MCF 10A (cell line): ENCODE measurements around the gene JMJD7. TPM values are rescaled to one million over a fixed set of nuclear protein-coding genes. Genes with fewer than 3 reads are reported as not detected.

Source experiments
- BruUV-seq: library from RNA; stranded (reverse); fragments of 400-500 nt; replicated peaks from 2 replicates; lab custom pipeline; 2021; lab: Mats Ljungman, UMichigan
- CTCF ChIA-PET: fragments of 300-600 bp; sonication (Branson Sonifier 250); formaldehyde crosslinking; extraction: SDS; loops from one replicate; lab custom pipeline; 2021; ENCODE audit warnings: antibody characterized with exemption, inconsistent platforms; lab: Yijun Ruan, JAX
- POLR2A ChIA-PET: fragments of 300-600, 350-650 bp; sonication (Branson Sonifier 250); formaldehyde crosslinking; extraction: SDS; loops from one replicate; lab custom pipeline; 2020; ENCODE audit warnings: antibody characterized with exemption, inconsistent platforms; lab: Yijun Ruan, JAX
- DNase-seq: peaks from one replicate; pipeline ENCODE4 v3.0.0-alpha.2; 2018; ENCODE audit not compliant: unreplicated experiment
- H3K27ac Mint-ChIP-seq: one replicate; pipeline ENCODE4 v1.8.0; 2022; ENCODE audit warnings: mild to moderate bottlenecking, low read depth, mixed read lengths; ENCODE audit not compliant: unreplicated experiment
- H3K27me3 Mint-ChIP-seq: one replicate; pipeline ENCODE4 v1.8.0; 2022; ENCODE audit warnings: mixed read lengths; ENCODE audit not compliant: insufficient read depth, unreplicated experiment
- H3K36me3 Mint-ChIP-seq: one replicate; pipeline ENCODE4 v1.8.0; 2022; ENCODE audit warnings: mild to moderate bottlenecking, moderate library complexity, mixed read lengths; ENCODE audit not compliant: insufficient read depth, unreplicated experiment
- H3K4me1 Mint-ChIP-seq: one replicate; pipeline ENCODE4 v1.8.0; 2022; ENCODE audit warnings: mixed read lengths; ENCODE audit not compliant: insufficient read depth, unreplicated experiment
- H3K4me3 Mint-ChIP-seq: one replicate; pipeline ENCODE4 v1.8.0; 2022; ENCODE audit warnings: mild to moderate bottlenecking, moderate library complexity, mixed read lengths; ENCODE audit not compliant: unreplicated experiment
- H3K9me3 Mint-ChIP-seq: one replicate; pipeline ENCODE4 v1.8.0; 2022; ENCODE audit warnings: mixed read lengths; ENCODE audit not compliant: unreplicated experiment
- CTCF ChIP-seq: fragments of 200-600 bp; IDR thresholded peaks from one replicate; pipeline ENCODE4 v1.8.0; 2022; ENCODE audit warnings: antibody characterized with exemption, mild to moderate bottlenecking; ENCODE audit not compliant: unreplicated experiment
- intact Hi-C: fragments of 100-400 bp; cut with micrococcal nuclease; formaldehyde crosslinking; loops from 2 replicates; pipeline ENCODE4 v1.14.1; 2022
- total RNA-seq: library from RNA; stranded (reverse); gene quantifications from 2 replicates; pipeline ENCODE4 v1.2.3, GENCODE V29; 2022

JMJD7 gene
- total RNA-seq, 1 experiment from 2014 or later, result 9.2 TPM

- TF ChIP-seq CTCF, result no peak
- Mint-ChIP-seq H3K27me3 (no peaks in the 10 kb centered on the region), H3K36me3 (peaks cover 6% of the 10 kb centered on the region), H3K9me3 (no peaks in the 10 kb centered on the region), H3K4me1 (peaks cover 6% of the 10 kb centered on the region), H3K27ac (no peak overlapping the region), H3K4me3 (no peak overlapping the region)
- POLR2A ChIA-PET, result interaction anchor here (0.7 kb wide), 1 partner anchor 275 kb away, joined by 3 read pairs; no protein-coding TSS in a partner anchor
- BruUV-seq, result no TSS peak
- CTCF ChIA-PET, result interaction anchor here (0.9 kb wide), 1 partner anchor 66 kb away, joined by 6 read pairs; the partner anchor contains the start of gene MAPKBP1
- no peak for DNase-seq
- intact Hi-C loops, result no loop called here
Measured at GRCh38 chr15:41839781-41840491, 12.0 kb downstream of the JMJD7 start.

GRCh38 chr15:41840673-41841072, 12.8 kb downstream of the JMJD7 start:
- DNase-seq, result no peak
- TF ChIP-seq CTCF, result no peak
- Mint-ChIP-seq H3K4me3 (no peak overlapping the region), H3K4me1 (peaks cover 6% of the 10 kb centered on the region), H3K27me3 (no peaks in the 10 kb centered on the region), H3K36me3 (peaks cover 6% of the 10 kb centered on the region), H3K9me3 (no peaks in the 10 kb centered on the region), H3K27ac (no peak overlapping the region)
- ChIA-PET POLR2A (interaction anchor here (0.6 to 1.0 kb wide), 2 partner anchors 12 to 215 kb away, joined by 3 to 4 read pairs; no protein-coding TSS in a partner anchor), CTCF (no interaction called here)
- BruUV-seq, result no TSS peak
- intact Hi-C loops, result no loop called here

DNA sequence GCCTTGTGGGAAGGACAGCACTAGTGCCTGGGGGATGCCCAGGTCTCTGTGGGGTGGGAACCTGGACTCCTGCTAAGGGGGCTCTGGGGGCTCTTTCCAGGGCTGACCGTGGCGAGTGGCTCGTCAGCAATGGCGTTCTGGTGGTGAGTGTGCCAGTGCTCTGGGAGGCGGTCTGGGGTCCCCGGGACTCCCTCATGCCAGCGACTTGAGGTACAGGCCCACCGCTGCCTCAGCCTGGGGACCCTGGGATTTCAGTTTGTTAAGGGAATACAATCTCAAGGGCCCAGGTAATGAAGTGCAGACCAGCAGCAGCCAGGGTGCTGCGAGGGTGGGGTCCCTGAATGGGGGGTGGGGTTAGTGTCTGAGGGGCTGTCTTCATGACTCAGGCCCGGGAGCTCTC, 13.2 kb downstream of the JMJD7 start:
- H3K4me3 Mint-ChIP-seq, result no peak overlapping the region
- TF ChIP-seq CTCF, result no peak
- CTCF ChIA-PET, result no interaction called here
- intact Hi-C loops, result no loop called here
- POLR2A ChIA-PET, result interaction anchor here (0.6 to 1.0 kb wide), 2 partner anchors 11 to 58 kb away, joined by 3 read pairs; no protein-coding TSS in a partner anchor
- BruUV-seq, result no TSS peak
- H3K9me3 Mint-ChIP-seq, result no peaks in the 10 kb centered on the region
- no peak for DNase-seq
- H3K4me1 Mint-ChIP-seq, result peaks cover 6% of the 10 kb centered on the region
- H3K27me3 Mint-ChIP-seq, result no peaks in the 10 kb centered on the region
- H3K36me3 Mint-ChIP-seq, result peaks cover 6% of the 10 kb centered on the region
- H3K27ac Mint-ChIP-seq, result no peak overlapping the region

DNA sequence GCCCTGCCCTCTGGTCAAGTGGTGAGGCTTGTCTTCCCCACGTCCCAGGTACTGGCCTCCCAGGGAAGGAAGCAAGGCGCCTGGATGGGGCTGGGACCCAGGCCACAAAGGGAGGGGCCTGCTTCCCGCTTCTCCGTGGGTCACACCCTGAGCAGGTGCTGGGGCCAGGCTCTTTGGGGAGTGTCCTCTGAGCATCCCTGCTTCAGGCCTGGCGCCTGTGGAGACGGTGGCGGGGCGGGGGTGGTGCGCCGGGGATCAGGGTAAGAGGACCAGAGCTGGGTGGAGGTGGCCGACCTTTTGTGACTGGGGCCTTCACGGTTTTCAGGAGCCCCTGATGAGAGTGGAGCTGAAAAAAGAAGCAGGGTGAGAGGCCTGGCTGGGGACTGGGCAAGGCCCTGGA, 14.3 kb downstream of the JMJD7 start:
- no TSS peak for BruUV-seq
- no peaks in the 10 kb centered on the region for H3K9me3 Mint-ChIP-seq
- no peaks in the 10 kb centered on the region for H3K27me3 Mint-ChIP-seq
- TF ChIP-seq CTCF, result no peak
- no peak for DNase-seq
- POLR2A ChIA-PET, result no interaction called here
- H3K36me3 Mint-ChIP-seq, result peaks cover 6% of the 10 kb centered on the region
- intact Hi-C loops, result no loop called here
- H3K4me1 Mint-ChIP-seq, result peaks cover 6% of the 10 kb centered on the region
- H3K27ac Mint-ChIP-seq, result no peak overlapping the region
- no peak overlapping the region for H3K4me3 Mint-ChIP-seq
- CTCF ChIA-PET, result no interaction called here
